Endometrial microvascular endothelial cells (primary cell): ENCODE measurements around the gene ZNF683. TPM values are rescaled to one million over a fixed set of nuclear protein-coding genes. Genes with fewer than 3 reads are reported as not detected.
"Not testable (repeated sequence)": the region's sequence is repeated elsewhere in the genome, so short reads cannot be mapped to it uniquely, and the experiment has no call there.

Experiments used
- in situ Hi-C: cut with HindIII; loops from 2 replicates; pipeline ENCODE4 v1.10.0; 2017; ENCODE audit warnings: low sequenced_read_pairs, low pct_unique_long_range_greater_than_20kb; ENCODE audit errors: inconsistent ontology term
- total RNA-seq: library from RNA; depleted of rRNA; stranded (reverse); fragments of >200 nt; gene quantifications from one replicate; pipeline ENCODE4 v1.2.3, GENCODE V29; 2015; ENCODE audit errors: inconsistent ontology term

ZNF683 gene
- total RNA-seq, result not detected

- in situ Hi-C loops, result not testable (repeated sequence)
Measured at GRCh38 chr1:26372611-26373010, at the start of gene ZNF683. Gene ZNF683 (minus strand): TSS chr1:26372750. CDS start chr1:26368571, 4,179 bp downstream.

- in situ Hi-C loops, result no loop called here
Measured at GRCh38 chr1:26419494-26419893, 46.9 kb upstream of the ZNF683 start.

- in situ Hi-C loops, result no loop called here
Measured at GRCh38 chr1:26418865-26419349, 46.4 kb upstream of the ZNF683 start.

- in situ Hi-C loops, result no loop called here
Measured at GRCh38 chr1:26417111-26417759, 44.7 kb upstream of the ZNF683 start.

- in situ Hi-C loops, result no loop called here
Measured at GRCh38 chr1:26413031-26413430, 40.5 kb upstream of the ZNF683 start.

- in situ Hi-C loops, result no loop called here
Measured at GRCh38 chr1:26412180-26412840, 39.8 kb upstream of the ZNF683 start.

GRCh38 chr1:26411624-26412074 lies 39.1 kb upstream of the ZNF683 start:
- in situ Hi-C loops, result no loop called here

- in situ Hi-C loops, result no loop called here
Measured at GRCh38 chr1:26410706-26411623, 38.4 kb upstream of the ZNF683 start, which contains the start of gene LIN28A. Gene LIN28A (plus strand): TSS chr1:26410817. CDS start chr1:26410892, 75 bp downstream.

- in situ Hi-C loops, result no loop called here
Measured at GRCh38 chr1:26409191-26409807, 36.7 kb upstream of the ZNF683 start.

- in situ Hi-C loops, result no loop called here
Measured at GRCh38 chr1:26408604-26409003, 36.1 kb upstream of the ZNF683 start.

- in situ Hi-C loops, result no loop called here
Measured at GRCh38 chr1:26405281-26405915, 32.8 kb upstream of the ZNF683 start.

GRCh38 chr1:26404641-26405040 lies 32.1 kb upstream of the ZNF683 start:
- in situ Hi-C loops, result no loop called here

- in situ Hi-C loops, result no loop called here
Measured at GRCh38 chr1:26403656-26404055, 31.1 kb upstream of the ZNF683 start.

GRCh38 chr1:26401891-26402290 lies 29.3 kb upstream of the ZNF683 start:
- in situ Hi-C loops, result no loop called here

- in situ Hi-C loops, result no loop called here
Measured at GRCh38 chr1:26399034-26399433, 26.5 kb upstream of the ZNF683 start.

GRCh38 chr1:26395754-26396153 lies 23.2 kb upstream of the ZNF683 start:
- in situ Hi-C loops, result no loop called here

GRCh38 chr1:26391450-26391849 lies 18.9 kb upstream of the ZNF683 start:
- in situ Hi-C loops, result no loop called here

GRCh38 chr1:26389604-26390247 lies 17.2 kb upstream of the ZNF683 start:
- in situ Hi-C loops, result no loop called here
